Endothelial cell of umbilical vein (primary cell): Measurements from ENCODE around the gene ZC3HAV1. TPM values are rescaled to one million over a fixed set of nuclear protein-coding genes. Genes with fewer than 3 reads are reported as not detected.
"Not testable (repeated sequence)": the region's sequence is repeated elsewhere in the genome, so short reads cannot be mapped to it uniquely, and the experiment has no call there.

ENCODE experiments used
- BruUV-seq: library from RNA; stranded (reverse); fragments of 400-500 nt; replicated peaks from 2 replicates; lab custom pipeline; 2021; lab: Mats Ljungman, UMichigan
- CTCF ChIA-PET: fragments of 300-600, 350-600 bp; sonication (Branson Sonifier 250); formaldehyde crosslinking; loops from one replicate; lab custom pipeline; 2021; ENCODE audit warnings: antibody characterized with exemption, inconsistent platforms; lab: Charles Lee
- POLR2A ChIA-PET: fragments of 300-600, 350-600 bp; sonication (Branson Sonifier 250); formaldehyde crosslinking; loops from one replicate; lab custom pipeline; 2021; ENCODE audit warnings: antibody characterized with exemption, inconsistent platforms; lab: Charles Lee
- DNase-seq: peaks from one replicate; pipeline ENCODE4 v3.0.0-alpha.2; 2011; ENCODE audit warnings: low read depth, low spot score
- FAIRE-seq: peaks from 2 replicates; lab custom pipeline; 2011; peaks lifted over from hg19 to GRCh38; lab: Jason Lieb, UNC
- H2AFZ ChIP-seq: 2 replicates; pipeline ENCODE4 v1.6.0; 2012; ENCODE audit warnings: low read depth, low read length, control low read depth, inconsistent platforms
- H3K27ac ChIP-seq: 2 replicates; pipeline ENCODE4 v1.5.1; 2011; ENCODE audit warnings: low read depth, mild to moderate bottlenecking, control low read depth, low read length, moderate library complexity; ENCODE audit not compliant: insufficient read depth
- H3K27me3 ChIP-seq, 2 experiments: 2 replicates each; pipeline versions ENCODE4 v1.6.0 to v1.6.1; 2011; ENCODE audit warnings: low read length in 2 of 2, mixed read lengths in 1 of 2; ENCODE audit not compliant: control insufficient read depth in 2 of 2, insufficient read depth in 2 of 2
- H3K36me3 ChIP-seq, 2 experiments: 2 replicates in 1 of 2; 3 replicates in 1 of 2; pipeline ENCODE4 v1.5.1; 2011; ENCODE audit warnings: low read length in 2 of 2, mild to moderate bottlenecking in 1 of 2, moderate library complexity in 1 of 2; ENCODE audit not compliant: control insufficient read depth in 2 of 2, insufficient read depth in 2 of 2; ENCODE audit errors: extremely low read depth in 1 of 2
- H3K4me1 ChIP-seq: 3 replicates; pipeline ENCODE4 v1.5.1; 2011; ENCODE audit warnings: mild to moderate bottlenecking, low read length; ENCODE audit not compliant: control insufficient read depth, insufficient read depth; ENCODE audit errors: extremely low read depth
- H3K4me2 ChIP-seq: 2 replicates; pipeline ENCODE4 v1.6.1; 2011; ENCODE audit warnings: low read length, control low read depth, mixed read lengths; ENCODE audit not compliant: insufficient read depth
- H3K4me3 ChIP-seq, 3 experiments: fragments of 200-600 bp in 1 of 3; sonication (generic), shearing (Covaris generic) in 1 of 3; replicated peaks in 1 of 3; 2 replicates each; pipeline ENCODE4 v1.5.1; 2011 to 2016; ENCODE audit warnings: control low read depth in 3 of 3, low read length in 3 of 3, mild to moderate bottlenecking in 2 of 3, inconsistent platforms in 1 of 3, low read depth in 1 of 3, moderate library complexity in 1 of 3; ENCODE audit not compliant: insufficient read depth in 1 of 3
- H3K79me2 ChIP-seq: 2 replicates; pipeline ENCODE4 v1.6.0; 2012; ENCODE audit warnings: low read length, inconsistent platforms; ENCODE audit not compliant: control insufficient read depth, insufficient read depth
- H3K9ac ChIP-seq: replicated peaks from 2 replicates; pipeline ENCODE3; 2011; ENCODE audit warnings: low read length, control low read depth; ENCODE audit not compliant: insufficient read depth; ENCODE audit errors: extremely low read depth
- H3K9me1 ChIP-seq: replicated peaks from 3 replicates; pipeline ENCODE4 v1.6.0; 2011; ENCODE audit warnings: mild to moderate bottlenecking, low read length; ENCODE audit not compliant: control insufficient read depth, insufficient read depth; ENCODE audit errors: extremely low read depth
- H3K9me3 ChIP-seq: replicated peaks from 2 replicates; pipeline ENCODE4 v1.5.1; 2012; ENCODE audit warnings: low read length, inconsistent platforms; ENCODE audit not compliant: control insufficient read depth, insufficient read depth
- H4K20me1 ChIP-seq: replicated peaks from 2 replicates; pipeline ENCODE3; 2011; ENCODE audit warnings: mild to moderate bottlenecking, low read length; ENCODE audit not compliant: control insufficient read depth, insufficient read depth; ENCODE audit errors: extremely low read depth
- EZH2 ChIP-seq: IDR thresholded peaks from 2 replicates; pipeline ENCODE4 v1.6.1; 2012; ENCODE audit warnings: borderline replicate concordance, low read depth, mild to moderate bottlenecking, moderate library complexity, low read length, inconsistent platforms; ENCODE audit not compliant: severe bottlenecking
- FOS ChIP-seq: IDR thresholded peaks from 2 replicates; pipeline ENCODE4 v1.6.1; 2011; ENCODE audit warnings: mild to moderate bottlenecking, low read length, moderate library complexity, borderline replicate concordance; ENCODE audit not compliant: insufficient read depth
- GATA2 ChIP-seq: IDR thresholded peaks from 2 replicates; pipeline ENCODE4 v1.7.0; 2011; ENCODE audit warnings: low read depth, mild to moderate bottlenecking, moderate library complexity, mixed read lengths, low read length; ENCODE audit not compliant: insufficient read length, insufficient read depth
- JUN ChIP-seq: IDR thresholded peaks from 2 replicates; pipeline ENCODE4 v1.6.1; 2011; ENCODE audit warnings: borderline replicate concordance, low read depth; ENCODE audit not compliant: insufficient read length, insufficient read depth
- MYC ChIP-seq: IDR thresholded peaks from one replicate; pipeline ENCODE4 v1.6.1; 2011; ENCODE audit warnings: mild to moderate bottlenecking, low read depth, low read length
- POLR2A ChIP-seq: IDR thresholded peaks from 2 replicates; pipeline ENCODE4 v1.6.1; 2012; ENCODE audit warnings: low read depth, mild to moderate bottlenecking, control low read depth, low read length
- POLR2AphosphoS5 ChIP-seq: IDR thresholded peaks from 2 replicates; pipeline ENCODE4 v1.6.1; 2012; ENCODE audit warnings: low read depth, mild to moderate bottlenecking, control low read depth, low read length, moderate library complexity; ENCODE audit not compliant: insufficient read depth
- dilution Hi-C: fragments of 300-500 bp; cut with MboI; formaldehyde crosslinking; loops from one replicate; pipeline ENCODE4 v1.15.0; 2019; ENCODE audit warnings: low sequenced_read_pairs; ENCODE audit not compliant: extremely low pct_ligation_motif_present
- intact Hi-C: fragments of 100-400 bp; cut with micrococcal nuclease; formaldehyde crosslinking; loops from one replicate; pipeline ENCODE4 v1.10.0; 2022
- polyA plus RNA-seq, 4 experiments: library from polyadenylated mRNA; depleted of rRNA in 3 of 4; stranded (reverse) in 3 of 4; unstranded in 1 of 4; fragments of >200 nt; gene quantifications; 2 replicates each; pipeline versions ENCODE4 v1.2.1 to v1.2.3, GENCODE V29; 2011 to 2012; ENCODE audit warnings: missing spikeins in 1 of 4
- total RNA-seq: library from RNA; stranded (reverse); gene quantifications from 2 replicates; pipeline ENCODE4 v1.2.3, GENCODE V29; 2021
- TF ChIP-seq, protein P1 (sequence below), 2 donors: IDR thresholded peaks; 1 replicate in 1 of 2; 2 replicates in 1 of 2; pipeline ENCODE4 v1.5.1; 2011; ENCODE audit warnings: low read length in 2 of 2, mild to moderate bottlenecking in 2 of 2, moderate library complexity in 2 of 2, control low read depth in 1 of 2, inconsistent platforms in 1 of 2, low read depth in 1 of 2; ENCODE audit not compliant: insufficient read depth in 1 of 2; ENCODE audit errors: extremely low read depth in 1 of 2
- TF ChIP-seq, protein P2 (sequence below): IDR thresholded peaks from 2 replicates; pipeline ENCODE4 v1.6.1; 2011; ENCODE audit not compliant: insufficient read depth, insufficient read length

The ZC3HAV1 gene
- total and polyA plus RNA-seq, 2 donors (not counting 3 experiments of a cell fraction or from before 2014, with no cell fraction given): 17.1 to 37.7 TPM

DNA sequence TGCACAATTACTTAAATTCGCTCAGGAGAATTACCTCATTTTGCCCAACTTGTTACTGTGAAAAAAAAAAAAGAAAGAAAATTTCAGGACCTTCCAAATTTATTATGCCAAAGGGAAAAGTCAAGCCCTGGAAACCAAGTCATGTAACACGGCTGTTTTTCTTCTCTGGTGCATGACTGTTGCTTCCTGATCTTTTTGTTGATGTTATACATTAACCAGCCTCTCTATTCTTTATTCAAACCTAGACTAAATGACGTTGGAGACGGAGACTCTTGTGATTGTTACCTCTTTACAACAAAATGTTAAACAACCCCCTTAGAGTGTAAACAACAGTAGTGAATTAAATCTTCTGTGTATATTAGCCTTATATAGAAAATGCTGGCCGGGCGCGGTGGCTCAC lies 16.1 kb upstream of the ZC3HAV1 start:
- no peaks in the 10 kb centered on the region for H3K9me1 ChIP-seq
- TF ChIP-seq GATA2: no peak
- TF ChIP-seq POLR2A: no peak
- TF ChIP-seq FOS: no peak
- TF ChIP-seq, protein P1, sequence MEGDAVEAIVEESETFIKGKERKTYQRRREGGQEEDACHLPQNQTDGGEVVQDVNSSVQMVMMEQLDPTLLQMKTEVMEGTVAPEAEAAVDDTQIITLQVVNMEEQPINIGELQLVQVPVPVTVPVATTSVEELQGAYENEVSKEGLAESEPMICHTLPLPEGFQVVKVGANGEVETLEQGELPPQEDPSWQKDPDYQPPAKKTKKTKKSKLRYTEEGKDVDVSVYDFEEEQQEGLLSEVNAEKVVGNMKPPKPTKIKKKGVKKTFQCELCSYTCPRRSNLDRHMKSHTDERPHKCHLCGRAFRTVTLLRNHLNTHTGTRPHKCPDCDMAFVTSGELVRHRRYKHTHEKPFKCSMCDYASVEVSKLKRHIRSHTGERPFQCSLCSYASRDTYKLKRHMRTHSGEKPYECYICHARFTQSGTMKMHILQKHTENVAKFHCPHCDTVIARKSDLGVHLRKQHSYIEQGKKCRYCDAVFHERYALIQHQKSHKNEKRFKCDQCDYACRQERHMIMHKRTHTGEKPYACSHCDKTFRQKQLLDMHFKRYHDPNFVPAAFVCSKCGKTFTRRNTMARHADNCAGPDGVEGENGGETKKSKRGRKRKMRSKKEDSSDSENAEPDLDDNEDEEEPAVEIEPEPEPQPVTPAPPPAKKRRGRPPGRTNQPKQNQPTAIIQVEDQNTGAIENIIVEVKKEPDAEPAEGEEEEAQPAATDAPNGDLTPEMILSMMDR (IDR thresholded peaks at IDR 0.05; ENCODE audit: extremely low read depth in 1 of 2, insufficient read depth in 1 of 2, low read depth in 1 of 2, low read length in 2 of 2): no peak
- no peak for TF ChIP-seq MYC
- TF ChIP-seq, protein P2, sequence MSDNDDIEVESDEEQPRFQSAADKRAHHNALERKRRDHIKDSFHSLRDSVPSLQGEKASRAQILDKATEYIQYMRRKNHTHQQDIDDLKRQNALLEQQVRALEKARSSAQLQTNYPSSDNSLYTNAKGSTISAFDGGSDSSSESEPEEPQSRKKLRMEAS: no peak
- no peak for TF ChIP-seq JUN
- TF ChIP-seq EZH2: no peak
- TF ChIP-seq POLR2AphosphoS5: no peak
- dilution Hi-C loops (no loop called here), intact Hi-C loops (no loop called here)
- no peaks in the 10 kb centered on the region for H3K4me1 ChIP-seq
- H3K27ac ChIP-seq: no peak overlapping the region
- ChIA-PET POLR2A (no interaction called here), CTCF (interaction anchor here (0.7 to 1.2 kb wide), 3 partner anchors 8 to 109 kb away, joined by 3 to 7 read pairs (median 3); a partner anchor contains a TSS)
- H4K20me1 ChIP-seq: no peaks in the 10 kb centered on the region
- peaks cover 15 to 18% of the 10 kb centered on the region in 2 experiments for H3K27me3 ChIP-seq
- no peaks in the 10 kb centered on the region for H3K36me3 ChIP-seq
- FAIRE-seq: no peak
- no peak overlapping the region for H2AFZ ChIP-seq
- H3K79me2 ChIP-seq: no peaks in the 10 kb centered on the region
- no peak overlapping the region for H3K9ac ChIP-seq
- no peak for DNase-seq
- BruUV-seq: no TSS peak
- H3K4me3 ChIP-seq: no peak overlapping the region
- no peak overlapping the region for H3K4me2 ChIP-seq
- H3K9me3 ChIP-seq: no peaks in the 10 kb centered on the region

DNA sequence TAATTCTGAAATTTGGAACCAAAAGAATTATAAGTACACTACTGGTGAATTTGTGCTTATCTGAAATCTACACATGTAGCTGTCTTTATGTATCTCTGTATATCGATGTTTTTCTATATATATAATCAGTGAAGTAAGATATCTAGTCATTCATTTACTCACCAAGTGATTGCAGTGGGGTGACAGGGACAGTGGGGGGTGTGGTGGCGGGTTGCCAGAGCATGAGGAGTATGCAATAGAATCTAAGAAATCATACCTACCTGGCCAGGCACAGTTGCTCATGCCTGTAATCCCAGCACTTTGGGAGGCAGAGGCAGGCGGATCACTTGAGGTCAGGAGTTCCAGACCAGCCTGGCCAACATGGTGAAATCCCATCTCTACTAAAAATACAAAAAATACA lies 15.5 kb upstream of the ZC3HAV1 start:
- dilution Hi-C loops, intact Hi-C loops, POLR2A ChIA-PET, H3K79me2 ChIP-seq, H3K4me1 ChIP-seq, DNase-seq, H3K9me1 ChIP-seq, H3K4me3 ChIP-seq, H3K27ac ChIP-seq, FAIRE-seq, H3K9me3 ChIP-seq, H3K9ac ChIP-seq, H3K36me3 ChIP-seq, BruUV-seq, H3K4me2 ChIP-seq, H4K20me1 ChIP-seq, H2AFZ ChIP-seq: not testable (repeated sequence)
- CTCF ChIA-PET: interaction anchor here (0.7 to 1.9 kb wide), 3 partner anchors 8 to 108 kb away, joined by 3 to 7 read pairs (median 4); a partner anchor contains a TSS
- H3K27me3 ChIP-seq: peaks cover 15 to 18% of the 10 kb centered on the region in 2 experiments
